HL-60 (cell line): Measurements from ENCODE around the gene PAGE4.
A peak's percentile ranks its signal among the peaks of the same experiment; 100 is the strongest.

Experiments used
- CTCF ChIP-seq: IDR thresholded peaks from one replicate; pipeline ENCODE4 v1.5.1; 2011; ENCODE audit warnings: low read length, control low read depth, inconsistent platforms; ENCODE audit not compliant: insufficient read depth
- POLR2AphosphoS5 ChIP-seq: IDR thresholded peaks from 2 replicates; pipeline ENCODE4 v1.6.1; 2012; ENCODE audit warnings: low read depth
- SPI1 ChIP-seq: IDR thresholded peaks from 2 replicates; pipeline ENCODE4 v1.6.1; 2012; ENCODE audit warnings: low read depth, mild to moderate bottlenecking, borderline replicate concordance

- TF ChIP-seq CTCF (peak; percentile 27), SPI1 (no peak), POLR2AphosphoS5 (no peak)
Measured at GRCh38 chrX:49838374-49838773, 9.3 kb downstream of the PAGE4 start.
